Fibroblast of mammary gland (primary cell): ENCODE results near the gene ACTBL2.

Source experiments
- DNase-seq: peaks from one replicate; pipeline ENCODE4 v3.0.0-alpha.2; 2010; ENCODE audit warnings: low read depth
- H3K4me3 ChIP-seq: 2 replicates; pipeline ENCODE4 v1.5.1; 2011; ENCODE audit warnings: low read depth, mild to moderate bottlenecking, low read length, moderate library complexity; ENCODE audit not compliant: control insufficient read depth
- CTCF ChIP-seq: conservative IDR thresholded peaks from 2 replicates; pipeline ENCODE4 v1.5.1; 2011; ENCODE audit warnings: low read depth, low read length, inconsistent platforms; ENCODE audit not compliant: control insufficient read depth, insufficient read depth

The ACTBL2 gene

GRCh38 chr5:57503433-57503832 lies 20.8 kb upstream of the ACTBL2 start:
- peak; percentile 66 for DNase-seq
- no peak for TF ChIP-seq CTCF

GRCh38 chr5:57501414-57502201 lies 19.0 kb upstream of the ACTBL2 start:
- no peak for DNase-seq
- no peak for TF ChIP-seq CTCF
- no peak overlapping the region for H3K4me3 ChIP-seq

More at GRCh38 chr5:57503433-57503832, 20.8 kb upstream of the ACTBL2 start:
- no peak overlapping the region for H3K4me3 ChIP-seq

DNA sequence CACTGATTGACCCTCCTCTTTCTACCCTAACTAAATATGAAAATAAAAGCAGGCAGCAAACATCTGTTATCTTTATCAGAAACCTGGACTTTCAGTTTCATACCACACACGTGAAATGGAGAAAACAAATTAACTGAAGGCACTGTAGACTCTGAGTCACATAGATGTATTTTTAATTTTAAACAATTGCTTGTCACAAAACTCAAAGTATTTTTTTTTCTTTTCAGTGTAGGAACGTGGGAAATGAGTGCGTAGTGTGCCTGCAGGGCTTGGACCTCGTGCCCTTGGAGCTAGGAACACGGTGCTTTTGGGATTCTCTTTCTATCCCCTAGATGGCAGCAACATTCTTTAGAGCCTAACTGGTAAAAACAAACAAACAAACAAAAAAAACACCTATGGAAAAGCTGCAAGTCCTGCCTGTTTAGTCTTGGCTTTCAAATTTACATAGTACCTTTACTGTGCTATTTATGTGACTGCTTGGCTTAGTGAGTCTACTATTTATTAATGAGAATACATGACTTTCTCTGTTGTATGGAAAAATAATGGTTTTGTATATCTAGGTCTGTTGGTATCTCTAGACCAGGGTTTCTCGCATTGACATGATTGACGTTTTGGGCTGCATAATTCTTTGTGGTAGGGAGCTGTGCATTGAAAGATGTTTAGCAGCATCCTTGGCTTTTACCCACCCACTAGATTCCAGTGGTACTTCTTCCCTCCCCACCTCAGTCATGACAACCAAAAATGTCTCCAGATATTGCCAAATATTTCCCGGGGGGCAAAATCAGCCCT lies 16.8 kb upstream of the ACTBL2 start:
- no peak overlapping the region for H3K4me3 ChIP-seq
- peak; percentile 84 for TF ChIP-seq CTCF
- DNase-seq = peak; percentile 78

GRCh38 chr5:57497733-57498132 lies 15.1 kb upstream of the ACTBL2 start:
- DNase-seq = no peak
- H3K4me3 ChIP-seq = no peak overlapping the region
- no peak for TF ChIP-seq CTCF

DNA sequence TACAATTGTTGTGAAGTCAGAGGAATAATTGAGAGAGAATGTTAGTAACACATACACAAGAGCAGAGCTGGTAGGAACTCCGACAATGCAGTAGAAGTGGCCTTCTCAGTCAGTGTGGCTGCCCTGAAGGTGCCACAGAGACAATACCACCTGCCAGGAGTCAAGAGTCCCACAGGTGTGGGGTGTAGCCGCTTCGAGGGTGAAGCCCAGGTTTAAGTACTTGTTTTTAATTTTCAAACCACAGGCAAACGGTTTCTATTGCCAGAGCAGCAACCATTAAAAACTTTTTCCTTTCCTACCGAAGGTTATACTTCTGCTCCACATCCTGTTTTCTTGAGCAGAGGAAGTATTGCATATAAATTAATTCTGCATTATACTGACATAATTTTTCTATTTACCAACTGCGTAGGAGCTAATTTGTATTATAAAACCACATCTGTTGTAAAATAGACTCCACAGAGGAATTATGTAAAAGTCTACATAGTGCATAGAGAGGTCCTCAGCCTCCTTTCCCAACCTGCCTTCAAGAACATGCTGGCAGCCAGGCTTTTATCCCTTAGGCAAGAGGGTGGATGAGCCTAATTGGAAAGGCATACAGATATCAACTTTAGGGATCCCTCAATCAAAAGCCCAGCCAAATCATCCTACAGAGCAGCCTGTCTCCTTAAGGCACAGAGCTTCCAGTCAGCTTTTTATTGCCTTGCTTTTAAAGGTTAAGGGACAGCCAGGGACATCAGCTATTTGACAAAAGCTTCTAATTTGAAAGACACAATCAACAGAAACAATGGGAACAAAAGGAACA lies 12.9 kb upstream of the ACTBL2 start:
- no peak for DNase-seq

More for the DNA sequence above, 12.9 kb upstream of the ACTBL2 start:
- no peak overlapping the region for H3K4me3 ChIP-seq
- TF ChIP-seq CTCF = no peak
